GM19395 (cell line): ENCODE measurements around the gene SH3D21.

Source experiments
- ATAC-seq: cut with Tn5 transposase; IDR thresholded peaks from one replicate; pipeline ENCODE4 v1.9.1; 2021; ENCODE audit warnings: mild to moderate bottlenecking, moderate library complexity; ENCODE audit not compliant: unreplicated experiment

Gene SH3D21

GRCh38 chr1:36328713-36329112, 22.5 kb downstream of the SH3D21 start:
- ATAC-seq = no peak

DNA sequence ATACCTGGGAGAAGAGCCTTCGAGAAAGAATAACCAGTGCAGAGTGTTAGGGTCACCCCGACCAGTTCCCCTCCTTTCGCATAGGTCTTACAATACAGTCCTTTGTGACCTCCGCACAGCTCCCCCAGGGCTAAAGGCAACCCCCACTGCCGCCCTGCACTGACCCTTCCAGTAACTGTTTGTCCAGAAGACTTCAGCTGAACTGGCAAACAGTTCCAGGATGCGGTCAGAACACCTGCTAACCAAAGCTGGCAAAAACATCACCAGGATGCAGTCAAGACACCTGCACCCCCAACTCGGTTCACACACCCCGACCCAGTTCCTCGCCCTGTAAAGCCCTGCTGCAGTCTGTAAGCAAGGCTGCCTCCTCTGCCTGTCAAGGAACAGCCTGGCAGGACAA, 23.6 kb downstream of the SH3D21 start:
- no peak for ATAC-seq

- no peak for ATAC-seq
Measured at GRCh38 chr1:36330940-36331339, 24.8 kb downstream of the SH3D21 start.

DNA sequence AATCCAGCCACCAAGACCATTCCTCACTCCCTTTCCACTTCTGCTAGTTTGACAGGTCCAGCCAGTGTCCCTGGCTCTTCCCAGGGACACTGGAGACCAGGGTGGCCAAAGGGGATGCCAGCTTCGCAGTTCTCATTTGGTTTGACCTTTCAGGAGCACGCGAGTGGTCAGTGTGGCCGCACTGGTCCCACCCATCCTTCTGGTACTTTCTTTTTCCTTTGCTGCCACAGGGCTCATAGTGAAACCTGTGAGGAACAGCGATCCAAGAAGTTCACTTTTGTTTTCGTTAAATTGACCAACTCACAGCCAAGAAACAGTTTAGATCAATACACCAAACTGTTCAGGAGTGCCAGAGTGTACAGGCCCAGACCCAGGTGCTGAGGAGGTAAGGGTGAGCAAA, 31.7 kb downstream of the SH3D21 start:
- no peak for ATAC-seq

GRCh38 chr1:36339215-36339614, 33.0 kb downstream of the SH3D21 start:
- no peak for ATAC-seq

DNA sequence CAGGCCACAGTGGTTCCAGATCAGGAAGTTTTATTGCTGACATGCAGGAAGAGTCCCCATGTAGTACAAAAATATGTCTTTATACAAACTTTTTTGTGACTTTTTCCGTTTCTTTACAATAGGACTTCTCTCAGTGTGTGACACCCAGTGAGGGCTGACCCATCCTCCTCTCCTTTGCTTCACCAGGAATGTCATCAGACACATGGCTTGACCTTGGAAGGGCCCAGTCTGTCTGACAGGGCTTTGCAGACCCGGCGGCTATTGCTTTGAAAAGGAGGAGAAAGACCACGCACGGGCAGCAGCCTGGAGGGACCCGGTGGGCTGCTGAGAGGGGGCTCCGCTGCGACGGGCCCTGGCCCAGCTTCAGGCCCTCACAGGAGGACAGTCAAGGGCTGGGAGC, 33.4 kb downstream of the SH3D21 start:
- ATAC-seq = no peak

- ATAC-seq = no peak
Measured at GRCh38 chr1:36341626-36342320, 35.6 kb downstream of the SH3D21 start.

GRCh38 chr1:36342426-36343185, 36.4 kb downstream of the SH3D21 start:
- ATAC-seq = no peak

DNA sequence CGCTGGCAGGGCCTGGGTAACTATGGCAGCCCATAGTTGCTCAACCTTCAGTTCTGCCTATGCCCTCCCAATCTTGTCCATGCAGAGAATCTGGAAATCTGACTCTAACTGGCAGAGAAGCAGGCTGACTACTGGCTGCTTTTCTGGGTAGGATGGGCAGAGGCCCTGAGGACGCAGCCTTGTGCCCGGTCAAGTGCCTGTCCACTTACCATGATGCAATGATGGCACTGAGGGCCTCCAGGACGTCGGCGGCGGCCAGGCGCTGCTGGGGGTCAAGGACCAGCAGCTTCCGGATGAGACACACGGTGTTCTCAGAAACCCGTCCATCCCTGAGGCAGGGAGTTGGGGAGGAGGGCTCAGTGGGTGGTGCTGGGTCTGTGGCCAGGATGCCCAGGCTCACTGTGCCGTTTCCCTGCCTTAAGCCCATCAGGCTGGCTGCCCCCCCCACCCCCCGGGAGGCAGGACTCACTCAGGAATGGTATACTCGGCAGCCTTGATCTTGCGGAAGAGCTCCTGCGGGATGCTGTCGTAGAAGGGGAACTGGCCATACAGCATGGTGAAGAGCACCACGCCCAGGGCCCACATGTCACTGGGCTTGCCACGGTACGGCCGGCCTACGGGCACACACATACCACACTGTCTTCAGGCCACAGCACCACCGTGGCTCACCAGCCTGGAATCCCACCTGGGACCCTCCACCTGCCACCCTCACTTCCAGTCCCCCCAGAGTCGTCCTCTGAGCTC, 37.7 kb downstream of the SH3D21 start:
- no peak for ATAC-seq

GRCh38 chr1:36344395-36344680, 38.2 kb downstream of the SH3D21 start:
- no peak for ATAC-seq

- no peak for ATAC-seq
Measured at GRCh38 chr1:36345353-36345752, 39.2 kb downstream of the SH3D21 start.

GRCh38 chr1:36346741-36347370, 40.7 kb downstream of the SH3D21 start:
- ATAC-seq = no peak

DNA sequence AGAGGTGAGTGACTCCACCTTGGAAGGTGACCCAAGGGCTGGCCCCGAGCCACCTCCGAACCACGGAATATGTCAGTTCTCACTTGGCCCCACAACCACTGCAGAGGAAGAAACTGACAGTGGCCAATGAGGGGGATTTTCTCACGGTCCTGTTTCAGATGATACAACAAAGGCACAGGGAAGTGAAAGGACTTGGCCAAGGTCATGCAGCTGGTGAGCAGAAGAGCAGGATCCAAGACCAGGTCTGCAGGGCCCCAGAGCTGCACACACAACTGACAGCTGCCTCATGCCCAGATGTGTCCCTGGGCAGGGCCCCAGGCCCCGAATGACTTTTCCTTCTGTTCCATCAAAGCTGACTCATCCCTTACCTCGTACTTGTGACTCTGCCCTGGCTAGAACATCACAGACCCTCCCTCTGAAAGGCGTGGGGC, 43.1 kb downstream of the SH3D21 start:
- ATAC-seq = peak; percentile 74

GRCh38 chr1:36349839-36350238, 43.7 kb downstream of the SH3D21 start:
- ATAC-seq = no peak

GRCh38 chr1:36350659-36351226, 44.6 kb downstream of the SH3D21 start:
- no peak for ATAC-seq

DNA sequence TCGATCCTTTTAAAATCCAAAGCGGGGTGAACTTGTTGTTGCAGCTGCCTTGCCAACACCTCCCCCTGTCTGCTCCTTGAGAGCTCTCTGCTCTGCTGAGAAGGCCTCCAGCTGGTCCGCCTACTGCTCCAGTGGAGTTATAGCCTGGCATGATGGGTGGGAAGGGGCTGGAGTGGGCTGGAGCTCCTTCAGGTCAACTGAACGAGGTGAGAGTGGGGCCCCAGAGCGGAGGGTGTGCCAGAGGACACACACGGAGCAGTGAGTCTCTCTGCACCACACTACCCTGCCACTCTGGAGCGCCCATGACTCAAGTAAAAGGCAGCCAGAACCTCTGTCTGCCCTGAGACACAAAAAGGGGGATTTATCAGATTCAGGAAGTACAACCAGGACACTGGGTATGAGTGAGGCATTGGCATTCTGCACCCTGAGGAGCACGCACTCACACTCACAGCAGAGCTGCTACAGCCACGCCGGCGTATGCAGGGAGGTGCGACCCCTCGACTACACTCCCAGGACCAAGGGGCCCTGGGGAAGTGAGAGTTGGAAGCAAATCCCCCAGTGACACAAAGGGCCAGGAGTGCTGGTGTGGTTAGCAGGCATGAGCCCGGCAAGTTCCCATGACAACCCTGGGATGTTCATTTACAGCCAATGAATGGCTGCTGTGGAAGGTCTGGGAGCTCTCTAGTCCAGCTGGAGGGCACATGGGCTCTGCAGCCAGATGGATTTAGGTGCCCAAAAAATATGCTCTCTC, 45.2 kb downstream of the SH3D21 start:
- ATAC-seq = no peak

DNA sequence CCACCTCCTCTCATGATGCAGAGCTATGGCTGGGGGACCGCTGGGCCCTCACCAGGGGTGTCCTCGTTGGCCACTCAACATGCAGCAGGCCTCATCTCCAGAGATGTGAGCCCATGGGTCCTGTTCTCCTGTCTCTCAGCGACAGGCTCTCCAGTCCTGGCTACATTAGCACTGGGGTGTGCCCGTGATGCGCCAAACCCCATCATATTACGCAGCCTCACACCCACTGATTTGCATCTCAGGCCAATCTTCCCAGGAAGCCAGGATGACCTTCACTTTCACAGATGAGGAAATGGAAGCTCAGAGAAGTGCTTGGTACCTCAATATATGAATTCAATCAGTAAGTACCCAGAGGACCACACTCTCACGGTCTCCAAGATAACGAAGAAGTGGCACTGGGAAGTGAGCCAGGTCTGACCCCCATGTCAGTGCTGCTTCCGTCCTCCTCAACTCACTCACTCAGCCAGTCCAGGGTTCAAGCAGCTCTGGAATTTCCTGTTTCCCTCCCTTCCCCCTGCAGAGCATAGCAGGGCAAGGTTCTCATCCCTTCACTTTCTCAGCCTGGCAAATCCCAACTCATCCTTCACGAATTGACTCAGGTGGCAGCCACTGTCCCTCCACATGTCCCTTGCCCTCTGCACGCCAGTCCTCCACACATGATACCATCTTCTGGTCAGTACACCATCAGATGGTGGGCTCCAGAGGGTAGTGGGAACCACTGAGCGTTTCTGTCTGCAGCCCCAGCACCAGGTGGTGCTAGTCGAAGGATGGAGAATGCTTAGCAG, 46.1 kb downstream of the SH3D21 start:
- no peak for ATAC-seq

DNA sequence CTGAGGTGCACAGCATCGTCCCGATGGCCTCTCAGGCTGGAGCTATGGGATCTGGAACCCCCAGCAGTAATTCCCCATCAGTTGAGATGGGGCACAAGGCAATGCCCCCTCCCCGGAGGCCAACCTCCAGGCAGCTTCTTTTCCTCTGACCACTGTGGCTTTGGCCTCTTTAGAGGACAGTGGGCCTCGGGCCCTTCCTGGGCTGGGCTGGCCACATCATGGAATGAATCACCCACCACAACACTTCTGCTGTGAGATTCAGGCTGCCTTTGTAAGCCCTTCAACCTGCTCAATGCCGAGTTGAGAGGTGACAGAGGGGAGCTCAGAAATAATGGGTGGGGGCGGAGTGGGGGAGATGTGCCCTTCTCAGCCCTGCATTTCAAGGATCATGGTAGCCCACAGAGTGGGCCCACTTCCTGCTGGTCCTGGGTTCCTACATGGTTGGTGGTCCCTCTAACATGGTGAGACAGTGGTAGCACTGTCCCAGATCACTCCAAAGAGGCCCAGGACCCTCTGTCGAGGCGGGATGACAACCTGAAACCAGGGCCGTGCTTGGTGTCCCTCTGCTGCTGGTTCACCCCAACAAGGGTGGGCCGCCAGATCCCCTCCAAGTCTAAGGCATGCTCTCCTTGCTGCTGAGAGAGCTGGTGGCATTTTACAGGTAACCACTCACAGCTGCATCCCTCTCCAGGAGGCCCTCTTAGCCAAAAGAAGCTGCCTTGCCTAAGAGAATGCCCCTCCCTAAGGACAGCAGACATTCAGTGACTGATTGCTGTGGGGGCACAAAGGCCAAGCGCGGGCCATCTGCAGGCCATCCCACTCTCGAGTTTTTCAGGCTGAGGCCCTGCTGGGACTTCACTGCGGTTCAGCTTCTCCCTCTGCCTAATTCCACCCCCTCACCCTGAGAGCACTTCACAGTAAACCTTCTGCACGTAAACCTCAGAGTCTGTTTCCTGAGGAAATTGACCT, 47.0 kb downstream of the SH3D21 start:
- ATAC-seq = no peak

DNA sequence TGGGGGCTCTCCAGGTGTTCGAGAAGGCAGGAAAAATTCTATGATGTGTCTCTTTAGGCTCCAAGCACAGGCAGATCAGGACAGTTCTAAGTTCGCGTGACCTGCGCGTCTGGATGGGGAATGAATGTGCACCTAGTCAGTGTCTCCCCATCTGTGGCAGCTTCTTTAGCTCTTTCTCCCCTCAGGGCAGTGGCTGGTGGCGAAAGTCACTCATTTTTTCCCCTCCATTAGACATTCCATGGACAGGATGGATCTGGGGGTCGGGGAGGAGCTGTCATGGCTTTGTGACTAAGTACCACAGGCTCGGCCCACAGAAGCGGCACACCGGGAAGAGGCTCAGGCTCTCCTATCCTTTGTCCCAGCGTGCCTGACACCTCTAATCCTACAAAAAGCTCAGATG, 48.3 kb downstream of the SH3D21 start:
- no peak for ATAC-seq
